ENCODE results near the gene RHBDF1.

Gene RHBDF1

GRCh38 chr16:83781-84615 lies 11.6 kb upstream of the RHBDF1 start:
- H3K27me3 ChIP-seq (ENCODE audit: insufficient read depth, low read length): no peaks in the 10 kb centered on the region
- H3K36me3 ChIP-seq (ENCODE audit: insufficient read depth, low read length): no peaks in the 10 kb centered on the region
- peaks cover 42% of the 10 kb centered on the region for H3K4me1 ChIP-seq (ENCODE audit: control insufficient read depth, insufficient read depth, low read length, unreplicated experiment)
- no peak overlapping the region for H3K4me3 ChIP-seq (ENCODE audit: low read depth, low read length)
- H3K27ac ChIP-seq (ENCODE audit: low read depth, low read length): peak overlapping the region; percentile 60
- H2AFZ ChIP-seq (ENCODE audit: low read length, unreplicated experiment): no peak overlapping the region
- H3K79me2 ChIP-seq (ENCODE audit: control insufficient read depth, insufficient read depth, low read length, unreplicated experiment): peaks cover 10% of the 10 kb centered on the region

- Histone ChIP-seq H3K4me3 (ENCODE audit: low read depth, low read length) (no peak overlapping the region), H3K27ac (ENCODE audit: low read depth, low read length) (no peak overlapping the region), H2AFZ (ENCODE audit: low read length, unreplicated experiment) (no peak overlapping the region), H3K4me1 (ENCODE audit: control insufficient read depth, insufficient read depth, low read length, unreplicated experiment) (peaks cover 44% of the 10 kb centered on the region), H3K36me3 (ENCODE audit: insufficient read depth, low read length) (no peaks in the 10 kb centered on the region), H3K79me2 (ENCODE audit: control insufficient read depth, insufficient read depth, low read length, unreplicated experiment) (peaks cover 12% of the 10 kb centered on the region), H3K27me3 (ENCODE audit: insufficient read depth, low read length) (no peaks in the 10 kb centered on the region)
Observed at GRCh38 chr16:83060-83603, 10.7 kb upstream of the RHBDF1 start.

- Histone ChIP-seq H3K79me2 (ENCODE audit: control insufficient read depth, insufficient read depth, low read length, unreplicated experiment) (peaks cover 12% of the 10 kb centered on the region), H3K4me1 (ENCODE audit: control insufficient read depth, insufficient read depth, low read length, unreplicated experiment) (peaks cover 57% of the 10 kb centered on the region), H3K36me3 (ENCODE audit: insufficient read depth, low read length) (no peaks in the 10 kb centered on the region), H2AFZ (ENCODE audit: low read length, unreplicated experiment) (no peak overlapping the region), H3K27ac (ENCODE audit: low read depth, low read length) (peak overlapping the region; percentile 80; the same call in 1 of the 2 replicates), H3K27me3 (ENCODE audit: insufficient read depth, low read length) (no peaks in the 10 kb centered on the region), H3K4me3 (ENCODE audit: low read depth, low read length) (peak overlapping the region; percentile 89)
Observed at GRCh38 chr16:79151-80054, 7.0 kb upstream of the RHBDF1 start.

- Histone ChIP-seq H3K4me3 (ENCODE audit: low read depth, low read length) (peak overlapping the region; percentile 89), H3K27me3 (ENCODE audit: insufficient read depth, low read length) (no peaks in the 10 kb centered on the region), H3K36me3 (ENCODE audit: insufficient read depth, low read length) (no peaks in the 10 kb centered on the region), H3K4me1 (ENCODE audit: control insufficient read depth, insufficient read depth, low read length, unreplicated experiment) (peaks cover 49% of the 10 kb centered on the region), H2AFZ (ENCODE audit: low read length, unreplicated experiment) (peak overlapping the region; percentile 82), H3K27ac (ENCODE audit: low read depth, low read length) (peak overlapping the region; percentile 80), H3K79me2 (ENCODE audit: control insufficient read depth, insufficient read depth, low read length, unreplicated experiment) (peaks cover 12% of the 10 kb centered on the region)
Observed at GRCh38 chr16:78444-79150, 6.2 kb upstream of the RHBDF1 start.

- Histone ChIP-seq H3K4me3 (ENCODE audit: low read depth, low read length) (peak within 1 kb of the TSS; percentile 89), H3K36me3 (ENCODE audit: insufficient read depth, low read length) (no peaks in the 10 kb centered on the region), H3K27ac (ENCODE audit: low read depth, low read length) (peak within 1 kb of the TSS; percentile 80), H2AFZ (ENCODE audit: low read length, unreplicated experiment) (peak within 1 kb of the TSS; percentile 82), H3K27me3 (ENCODE audit: insufficient read depth, low read length) (no peaks in the 10 kb centered on the region), H3K79me2 (ENCODE audit: control insufficient read depth, insufficient read depth, low read length, unreplicated experiment) (peaks cover 12% of the 10 kb centered on the region), H3K4me1 (ENCODE audit: control insufficient read depth, insufficient read depth, low read length, unreplicated experiment) (peaks cover 48% of the 10 kb centered on the region)
Observed at GRCh38 chr16:77807-78443, 5.5 kb upstream of the RHBDF1 start, which contains the start of gene MPG. TSS of gene MPG (plus strand) at chr16:78225. CDS start at chr16:78310, 85 bp downstream.

GRCh38 chr16:77273-77806 lies 4.9 kb upstream of the RHBDF1 start:
- Histone ChIP-seq H3K27me3 (ENCODE audit: insufficient read depth, low read length) (no peaks in the 10 kb centered on the region), H3K4me1 (ENCODE audit: control insufficient read depth, insufficient read depth, low read length, unreplicated experiment) (peaks cover 45% of the 10 kb centered on the region), H3K27ac (ENCODE audit: low read depth, low read length) (peak overlapping the region; percentile 80), H3K4me3 (ENCODE audit: low read depth, low read length) (peak overlapping the region; percentile 89), H3K79me2 (ENCODE audit: control insufficient read depth, insufficient read depth, low read length, unreplicated experiment) (peaks cover 12% of the 10 kb centered on the region), H3K36me3 (ENCODE audit: insufficient read depth, low read length) (no peaks in the 10 kb centered on the region), H2AFZ (ENCODE audit: low read length, unreplicated experiment) (no peak overlapping the region)

GRCh38 chr16:76535-77272 lies 4.3 kb upstream of the RHBDF1 start:
- H2AFZ ChIP-seq (ENCODE audit: low read length, unreplicated experiment): no peak overlapping the region
- peaks cover 15% of the 10 kb centered on the region for H3K79me2 ChIP-seq (ENCODE audit: control insufficient read depth, insufficient read depth, low read length, unreplicated experiment)
- no peaks in the 10 kb centered on the region for H3K27me3 ChIP-seq (ENCODE audit: insufficient read depth, low read length)
- H3K36me3 ChIP-seq (ENCODE audit: insufficient read depth, low read length): no peaks in the 10 kb centered on the region
- H3K27ac ChIP-seq (ENCODE audit: low read depth, low read length): peak overlapping the region; percentile 80
- peaks cover 44% of the 10 kb centered on the region for H3K4me1 ChIP-seq (ENCODE audit: control insufficient read depth, insufficient read depth, low read length, unreplicated experiment)
- H3K4me3 ChIP-seq (ENCODE audit: low read depth, low read length): peak overlapping the region; percentile 89

GRCh38 chr16:75580-76501 lies 3.4 kb upstream of the RHBDF1 start:
- Histone ChIP-seq H3K27me3 (ENCODE audit: insufficient read depth, low read length) (no peaks in the 10 kb centered on the region), H2AFZ (ENCODE audit: low read length, unreplicated experiment) (no peak overlapping the region), H3K4me3 (ENCODE audit: low read depth, low read length) (peak overlapping the region; percentile 89), H3K27ac (ENCODE audit: low read depth, low read length) (peak overlapping the region; percentile 80), H3K36me3 (ENCODE audit: insufficient read depth, low read length) (no peaks in the 10 kb centered on the region), H3K4me1 (ENCODE audit: control insufficient read depth, insufficient read depth, low read length, unreplicated experiment) (peaks cover 46% of the 10 kb centered on the region), H3K79me2 (ENCODE audit: control insufficient read depth, insufficient read depth, low read length, unreplicated experiment) (peaks cover 23% of the 10 kb centered on the region)

Data from ACC112 (cell line).